Neural cell (in vitro differentiated cells): ENCODE data around the gene PAQR5. TPM values are rescaled to one million over a fixed set of nuclear protein-coding genes. Genes with fewer than 3 reads are reported as not detected.

Experiments used
- H2AFZ ChIP-seq: fragments of 200-600, 300-800 bp; sonication (generic), shearing (Covaris generic); 2 replicates; pipeline ENCODE4 v1.6.0; 2014; ENCODE audit warnings: low read depth, mild to moderate bottlenecking, antibody characterized with exemption, low read length, moderate library complexity
- H3F3A ChIP-seq: fragments of 200-600 bp; shearing (Covaris generic); 2 replicates; pipeline ENCODE4 v1.6.1; 2016; ENCODE audit warnings: mild to moderate bottlenecking, moderate library complexity, mixed read lengths, antibody characterized with exemption, low read length; ENCODE audit not compliant: insufficient read depth, poor library complexity, severe bottlenecking
- H3K27ac ChIP-seq: fragments of 200-600, 300-800 bp; sonication (generic), shearing (Covaris generic); 2 replicates; pipeline ENCODE4 v1.5.1; 2014; ENCODE audit warnings: mild to moderate bottlenecking, low read length, moderate library complexity
- H3K27me3 ChIP-seq: fragments of 300-800, 200-600 bp; sonication (generic), shearing (Covaris generic); 2 replicates; pipeline ENCODE4 v1.6.0; 2014; ENCODE audit warnings: mild to moderate bottlenecking, low read depth, low read length, moderate library complexity; ENCODE audit not compliant: insufficient read depth
- H3K36me3 ChIP-seq: fragments of 300-800, 200-600 bp; sonication (generic), shearing (Covaris generic); 2 replicates; pipeline ENCODE4 v1.5.1; 2014; ENCODE audit warnings: mild to moderate bottlenecking, antibody characterized with exemption, low read length, moderate library complexity; ENCODE audit not compliant: insufficient read depth
- H3K4me2 ChIP-seq: fragments of 300-800, 200-600 bp; sonication (generic), shearing (Covaris generic); 2 replicates; pipeline ENCODE4 v1.6.0; 2014; ENCODE audit warnings: mild to moderate bottlenecking, low read length
- H3K4me3 ChIP-seq: fragments of 300-800, 200-600 bp; sonication (generic), shearing (Covaris generic); 2 replicates; pipeline ENCODE4 v1.5.1; 2014; ENCODE audit warnings: mild to moderate bottlenecking, low read length, moderate library complexity
- H3K79me2 ChIP-seq: fragments of 200-600 bp; shearing (Covaris generic); replicated peaks from 2 replicates; pipeline ENCODE4 v1.6.0; 2014; ENCODE audit warnings: mild to moderate bottlenecking, low read length, moderate library complexity; ENCODE audit not compliant: insufficient read depth
- H3K9ac ChIP-seq: fragments of 300-800, 200-600 bp; sonication (generic), shearing (Covaris generic); 2 replicates; pipeline ENCODE4 v1.6.1; 2016; ENCODE audit warnings: mild to moderate bottlenecking, low read length, mixed read lengths
- H3K9me2 ChIP-seq: fragments of 200-600 bp; shearing (Covaris generic); 2 replicates; pipeline ENCODE4 v1.6.1; 2016; ENCODE audit warnings: mild to moderate bottlenecking, low read length, mixed read lengths; ENCODE audit not compliant: insufficient read depth
- H3K9me3 ChIP-seq: fragments of 200-600, 300-800 bp; sonication (generic), shearing (Covaris generic); 2 replicates; pipeline ENCODE4 v1.6.1; 2016; ENCODE audit warnings: mild to moderate bottlenecking, mixed run types, low read length, moderate library complexity, mixed read lengths
- H4K20me1 ChIP-seq: fragments of 200-600 bp; shearing (Covaris generic); 2 replicates; pipeline ENCODE4 v1.6.1; 2016; ENCODE audit warnings: mild to moderate bottlenecking, mixed run types; ENCODE audit not compliant: insufficient read depth
- EP300 ChIP-seq: fragments of 450-650 bp; conservative IDR thresholded peaks from 2 replicates; pipeline ENCODE4 v1.6.1; 2014; ENCODE audit warnings: antibody characterized with exemption, mild to moderate bottlenecking, moderate library complexity; ENCODE audit not compliant: poor library complexity, severe bottlenecking
- EZH2 ChIP-seq: fragments of 200-600, 300-800 bp; shearing (Covaris generic), sonication (generic); IDR thresholded peaks from 2 replicates; pipeline ENCODE4 v1.6.1; 2014; ENCODE audit warnings: antibody characterized with exemption, low read length, borderline replicate concordance, mild to moderate bottlenecking; ENCODE audit not compliant: insufficient read depth, poor library complexity, severe bottlenecking
- MXI1 ChIP-seq: fragments of 450-650 bp; conservative IDR thresholded peaks from 2 replicates; pipeline ENCODE4 v1.6.1; 2014; ENCODE audit warnings: antibody characterized with exemption, mild to moderate bottlenecking; ENCODE audit not compliant: poor library complexity, severe bottlenecking
- POLR2AphosphoS5 ChIP-seq: IDR thresholded peaks from 2 replicates; pipeline ENCODE4 v1.6.1; 2012
- RAD21 ChIP-seq: fragments of 450-650 bp; conservative IDR thresholded peaks from 2 replicates; pipeline ENCODE4 v1.6.1; 2014; ENCODE audit warnings: antibody characterized with exemption, mild to moderate bottlenecking, moderate library complexity
- SMC3 ChIP-seq: fragments of 450-650 bp; conservative IDR thresholded peaks from 2 replicates; pipeline ENCODE4 v1.6.1; 2014; ENCODE audit warnings: antibody characterized with exemption, mild to moderate bottlenecking, moderate library complexity; ENCODE audit not compliant: poor library complexity
- TAF1 ChIP-seq: IDR thresholded peaks from 2 replicates; pipeline ENCODE4 v1.6.1; 2012; ENCODE audit warnings: low read depth
- polyA plus RNA-seq: library from polyadenylated mRNA; depleted of rRNA; stranded (reverse); fragments of >200 nt; gene quantifications from 2 replicates; pipeline ENCODE4 v1.2.3, GENCODE V29; 2014
- TF ChIP-seq, protein P1 (sequence below): fragments of 450-650 bp; IDR thresholded peaks from 2 replicates; pipeline ENCODE4 v1.5.1; 2014; ENCODE audit warnings: antibody characterized with exemption, mild to moderate bottlenecking, moderate library complexity; ENCODE audit not compliant: poor library complexity, severe bottlenecking
- TF ChIP-seq, protein P2 (sequence below): IDR thresholded peaks from 2 replicates; pipeline ENCODE4 v1.6.1; 2012; ENCODE audit warnings: borderline replicate concordance

PAQR5 gene
- polyA plus RNA-seq, 1 donor from 2014 or later: not detected

DNA sequence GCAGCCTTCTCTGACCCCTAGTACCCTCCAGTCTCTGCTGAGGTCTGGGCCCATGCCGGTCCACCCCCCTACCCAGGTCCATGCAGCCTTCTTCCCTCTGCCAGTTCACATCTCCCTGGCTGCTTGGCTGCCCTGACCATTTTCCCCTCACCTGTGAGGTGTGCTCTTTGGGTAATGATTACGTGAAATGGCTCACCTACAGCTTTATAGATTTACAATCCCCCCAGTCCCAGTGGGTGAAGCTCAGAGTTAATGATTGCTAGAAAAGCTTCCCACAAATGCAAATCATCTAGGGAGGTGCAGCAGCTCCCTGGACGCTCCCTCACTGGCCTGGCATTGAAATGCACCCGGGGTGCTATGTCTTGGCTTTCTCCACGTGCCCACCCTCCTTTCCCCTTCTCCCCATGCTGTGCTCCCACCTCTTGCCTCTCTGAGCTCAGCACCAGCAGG lies 18.7 kb downstream of the PAQR5 start:
- no peak overlapping the region for H3K4me2 ChIP-seq
- H3K79me2 ChIP-seq: no peaks in the 10 kb centered on the region
- no peak overlapping the region for H3K27ac ChIP-seq
- TF ChIP-seq, protein P1, sequence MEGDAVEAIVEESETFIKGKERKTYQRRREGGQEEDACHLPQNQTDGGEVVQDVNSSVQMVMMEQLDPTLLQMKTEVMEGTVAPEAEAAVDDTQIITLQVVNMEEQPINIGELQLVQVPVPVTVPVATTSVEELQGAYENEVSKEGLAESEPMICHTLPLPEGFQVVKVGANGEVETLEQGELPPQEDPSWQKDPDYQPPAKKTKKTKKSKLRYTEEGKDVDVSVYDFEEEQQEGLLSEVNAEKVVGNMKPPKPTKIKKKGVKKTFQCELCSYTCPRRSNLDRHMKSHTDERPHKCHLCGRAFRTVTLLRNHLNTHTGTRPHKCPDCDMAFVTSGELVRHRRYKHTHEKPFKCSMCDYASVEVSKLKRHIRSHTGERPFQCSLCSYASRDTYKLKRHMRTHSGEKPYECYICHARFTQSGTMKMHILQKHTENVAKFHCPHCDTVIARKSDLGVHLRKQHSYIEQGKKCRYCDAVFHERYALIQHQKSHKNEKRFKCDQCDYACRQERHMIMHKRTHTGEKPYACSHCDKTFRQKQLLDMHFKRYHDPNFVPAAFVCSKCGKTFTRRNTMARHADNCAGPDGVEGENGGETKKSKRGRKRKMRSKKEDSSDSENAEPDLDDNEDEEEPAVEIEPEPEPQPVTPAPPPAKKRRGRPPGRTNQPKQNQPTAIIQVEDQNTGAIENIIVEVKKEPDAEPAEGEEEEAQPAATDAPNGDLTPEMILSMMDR: no peak
- no peak for TF ChIP-seq TAF1
- TF ChIP-seq, protein P2, sequence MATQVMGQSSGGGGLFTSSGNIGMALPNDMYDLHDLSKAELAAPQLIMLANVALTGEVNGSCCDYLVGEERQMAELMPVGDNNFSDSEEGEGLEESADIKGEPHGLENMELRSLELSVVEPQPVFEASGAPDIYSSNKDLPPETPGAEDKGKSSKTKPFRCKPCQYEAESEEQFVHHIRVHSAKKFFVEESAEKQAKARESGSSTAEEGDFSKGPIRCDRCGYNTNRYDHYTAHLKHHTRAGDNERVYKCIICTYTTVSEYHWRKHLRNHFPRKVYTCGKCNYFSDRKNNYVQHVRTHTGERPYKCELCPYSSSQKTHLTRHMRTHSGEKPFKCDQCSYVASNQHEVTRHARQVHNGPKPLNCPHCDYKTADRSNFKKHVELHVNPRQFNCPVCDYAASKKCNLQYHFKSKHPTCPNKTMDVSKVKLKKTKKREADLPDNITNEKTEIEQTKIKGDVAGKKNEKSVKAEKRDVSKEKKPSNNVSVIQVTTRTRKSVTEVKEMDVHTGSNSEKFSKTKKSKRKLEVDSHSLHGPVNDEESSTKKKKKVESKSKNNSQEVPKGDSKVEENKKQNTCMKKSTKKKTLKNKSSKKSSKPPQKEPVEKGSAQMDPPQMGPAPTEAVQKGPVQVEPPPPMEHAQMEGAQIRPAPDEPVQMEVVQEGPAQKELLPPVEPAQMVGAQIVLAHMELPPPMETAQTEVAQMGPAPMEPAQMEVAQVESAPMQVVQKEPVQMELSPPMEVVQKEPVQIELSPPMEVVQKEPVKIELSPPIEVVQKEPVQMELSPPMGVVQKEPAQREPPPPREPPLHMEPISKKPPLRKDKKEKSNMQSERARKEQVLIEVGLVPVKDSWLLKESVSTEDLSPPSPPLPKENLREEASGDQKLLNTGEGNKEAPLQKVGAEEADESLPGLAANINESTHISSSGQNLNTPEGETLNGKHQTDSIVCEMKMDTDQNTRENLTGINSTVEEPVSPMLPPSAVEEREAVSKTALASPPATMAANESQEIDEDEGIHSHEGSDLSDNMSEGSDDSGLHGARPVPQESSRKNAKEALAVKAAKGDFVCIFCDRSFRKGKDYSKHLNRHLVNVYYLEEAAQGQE: no peak
- H4K20me1 ChIP-seq: no peaks in the 10 kb centered on the region
- no peak overlapping the region for H3K4me3 ChIP-seq
- H3K9me3 ChIP-seq: no peaks in the 10 kb centered on the region
- H3K27me3 ChIP-seq: no peaks in the 10 kb centered on the region
- H3K9ac ChIP-seq: no peak overlapping the region
- H3K9me2 ChIP-seq: no peaks in the 10 kb centered on the region
- H3K36me3 ChIP-seq: no peaks in the 10 kb centered on the region
- no peaks in the 10 kb centered on the region for H3F3A ChIP-seq
- no peak overlapping the region for H2AFZ ChIP-seq

DNA sequence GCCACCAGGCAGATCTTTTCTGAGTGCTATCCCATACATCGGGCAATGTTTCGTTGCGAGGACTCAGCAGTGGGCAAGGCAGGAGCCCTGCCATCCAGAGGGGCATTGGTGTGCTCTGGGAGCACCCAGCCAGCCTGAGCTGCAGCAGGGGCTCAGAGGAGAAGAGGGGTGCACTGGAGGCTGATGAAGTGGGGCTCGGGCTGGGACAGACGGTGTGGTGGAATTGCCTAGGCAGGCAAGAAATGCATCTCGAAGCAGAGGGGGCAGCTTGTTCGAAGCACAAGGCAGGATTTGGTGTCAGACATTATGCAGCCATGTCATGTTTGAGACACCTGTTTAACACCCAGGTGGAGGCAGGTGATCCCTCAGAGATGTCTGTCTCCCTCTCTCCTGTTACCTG lies 19.3 kb downstream of the PAQR5 start:
- no peak overlapping the region for H3K9ac ChIP-seq
- H3K9me2 ChIP-seq: no peaks in the 10 kb centered on the region
- no peaks in the 10 kb centered on the region for H3K79me2 ChIP-seq
- H3K27me3 ChIP-seq: no peaks in the 10 kb centered on the region
- TF ChIP-seq EZH2: no peak
- no peak for TF ChIP-seq RAD21
- no peak for TF ChIP-seq SMC3
- TF ChIP-seq, protein P2: no peak
- TF ChIP-seq, protein P1: no peak
- no peak for TF ChIP-seq MXI1
- no peak for TF ChIP-seq POLR2AphosphoS5
- no peak for TF ChIP-seq TAF1
- TF ChIP-seq EP300: no peak
- no peaks in the 10 kb centered on the region for H4K20me1 ChIP-seq
- H3K9me3 ChIP-seq: no peaks in the 10 kb centered on the region
- H3K27ac ChIP-seq: no peak overlapping the region
- H3F3A ChIP-seq: no peaks in the 10 kb centered on the region
- H2AFZ ChIP-seq: no peak overlapping the region
- H3K4me2 ChIP-seq: no peak overlapping the region
- no peak overlapping the region for H3K4me3 ChIP-seq
- H3K36me3 ChIP-seq: no peaks in the 10 kb centered on the region
